NT2/D1 (cell line): ENCODE measurements around the gene FBXO21.

ENCODE experiments used
- SUZ12 ChIP-seq: IDR thresholded peaks from 2 replicates; pipeline ENCODE4 v1.6.1; 2011; ENCODE audit not compliant: insufficient read length, insufficient read depth; ENCODE audit errors: extremely low read depth
- YY1 ChIP-seq: IDR thresholded peaks from 2 replicates; pipeline ENCODE4 v1.6.1; 2011; ENCODE audit not compliant: insufficient read length, insufficient read depth
- ZNF274 ChIP-seq: IDR thresholded peaks from 2 replicates; pipeline ENCODE4 v1.6.1; 2011; ENCODE audit warnings: mild to moderate bottlenecking, low read depth, low read length

GRCh38 chr12:117192057-117192456 lies 1.8 kb upstream of the FBXO21 start:
- no peak for TF ChIP-seq YY1
- TF ChIP-seq SUZ12: no peak
- no peak for TF ChIP-seq ZNF274
